SJSA1 (cell line): ENCODE measurements around the gene ASIC5. TPM values are rescaled to one million over a fixed set of nuclear protein-coding genes. Genes with fewer than 3 reads are reported as not detected.

Experiments used
- DNase-seq, 2 experiments: peaks; one replicate each; pipeline ENCODE4 v3.0.0-alpha.2; 2015 to 2020; ENCODE audit warnings: low spot score in 2 of 2, low read depth in 1 of 2
- H3K27ac ChIP-seq: fragments of 250-450 bp; sonication (Bioruptor Pico); 2 replicates; pipeline ENCODE4 v1.5.1; 2020; ENCODE audit warnings: mild to moderate bottlenecking, moderate library complexity
- H3K27me3 ChIP-seq: fragments of 250-450 bp; sonication (Bioruptor Pico); replicated peaks from 2 replicates; pipeline ENCODE4 v1.5.1; 2020; ENCODE audit warnings: mild to moderate bottlenecking, moderate library complexity
- H3K36me3 ChIP-seq: fragments of 250-450 bp; sonication (Bioruptor Pico); 2 replicates; pipeline ENCODE4 v1.5.1; 2020; ENCODE audit warnings: mild to moderate bottlenecking
- H3K4me1 ChIP-seq: fragments of 250-450 bp; sonication (Bioruptor Pico); replicated peaks from 2 replicates; pipeline ENCODE4 v1.6.1; 2021; ENCODE audit warnings: mild to moderate bottlenecking
- H3K4me3 ChIP-seq: fragments of 250-450 bp; sonication (Bioruptor Pico); 2 replicates; pipeline ENCODE4 v1.5.1; 2020; ENCODE audit warnings: mild to moderate bottlenecking
- H3K9me3 ChIP-seq: fragments of 250-450 bp; sonication (Bioruptor Pico); replicated peaks from 2 replicates; pipeline ENCODE4 v1.5.1; 2020; ENCODE audit warnings: mild to moderate bottlenecking
- total RNA-seq: library from RNA; depleted of rRNA; stranded (reverse); fragments of >200 nt; shearing (Covaris generic); gene quantifications from 2 replicates; pipeline ENCODE4 v1.2.3, GENCODE V29; 2014; rRNA removed

ASIC5 gene
- total RNA-seq, 1 experiment from 2014 or later: not detected

DNA sequence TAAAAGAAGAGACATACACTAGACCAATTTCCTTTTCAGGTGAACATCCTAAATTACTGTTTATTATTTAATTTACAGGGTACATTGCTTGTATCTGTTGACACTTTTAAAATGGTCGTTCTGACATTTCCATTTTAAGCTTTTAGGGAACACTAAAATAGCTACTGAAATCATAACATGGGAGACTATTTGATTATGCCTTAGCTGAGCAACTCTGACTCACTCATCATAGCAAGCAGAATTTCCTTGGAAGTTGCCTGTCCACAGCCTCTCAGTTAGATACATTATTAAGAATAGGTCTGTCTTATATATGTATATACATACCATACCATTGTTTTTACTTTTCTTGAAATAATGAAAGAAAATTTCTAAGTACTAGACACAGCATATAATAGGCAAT is 85.3 kb downstream of the ASIC5 start:
- no peak for DNase-seq
- no peak overlapping the region for H3K4me3 ChIP-seq
- no peaks in the 10 kb centered on the region for H3K4me1 ChIP-seq
- H3K36me3 ChIP-seq: no peaks in the 10 kb centered on the region
- no peaks in the 10 kb centered on the region for H3K27me3 ChIP-seq
- H3K9me3 ChIP-seq: no peaks in the 10 kb centered on the region
- H3K27ac ChIP-seq: no peak overlapping the region

Other genes with a start within 250 kb of the ASIC5 start
- gene GUCY1A1, start 199.4 kb downstream of the ASIC5 start, total RNA-seq: not detected in 2 replicates
- 0.74 and 1.0 TPM in 2 replicates for gene GUCY1B1, start 107.3 kb downstream of the ASIC5 start, total RNA-seq
- gene TDO2, start 37.4 kb upstream of the ASIC5 start, total RNA-seq: 0.11 TPM in 1 of 2 replicates, not detected in the other
- 8.9 and 10.7 TPM in 2 replicates for gene CTSO, start 87.6 kb upstream of the ASIC5 start, total RNA-seq